ENCODE data around the gene ST3GAL3. TPM values are rescaled to one million over a fixed set of nuclear protein-coding genes. Genes with fewer than 3 reads are reported as not detected.

Gene ST3GAL3
- total RNA-seq, 4 donors from 2014 or later, result 30.2 to 41.4 (median 33.2) TPM

DNA sequence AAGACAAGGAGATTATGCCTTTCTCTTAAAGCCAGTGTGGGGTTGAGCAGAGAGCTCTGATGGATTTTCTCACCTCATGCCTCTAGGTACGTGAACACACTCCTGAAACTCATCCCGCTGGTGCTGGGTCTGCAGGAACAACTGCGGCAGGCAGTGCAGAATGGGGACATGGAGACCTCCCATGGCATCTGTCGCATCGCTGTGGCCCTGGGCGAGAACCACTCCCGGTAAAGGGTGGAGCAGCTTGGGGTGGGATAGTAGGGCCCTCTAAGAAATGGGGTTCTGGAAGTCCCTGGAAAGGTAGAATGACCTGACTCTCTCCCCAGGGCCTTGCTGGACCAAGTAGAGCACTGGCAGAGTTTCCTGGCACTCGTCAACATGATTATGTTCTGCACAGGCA is 248.9 kb downstream of the ST3GAL3 start:
- TF ChIP-seq POLR2AphosphoS5 (IDR thresholded peaks at IDR 0.05) (no peak), POLR2A (IDR thresholded peaks at IDR 0.05) (no peak)
- Histone ChIP-seq H3K9me3 (no peaks in the 10 kb centered on the region), H3K4me1 (peaks cover 0 to 3% (median 0%) of the 10 kb centered on the region in 3 donors), H3K27me3 (no peaks in the 10 kb centered on the region), H3K36me3 (peaks cover 0 to 55% of the 10 kb centered on the region in 2 donors), H3K27ac (no peak overlapping the region), H3K4me3 (no peak overlapping the region)
- no peak for ATAC-seq
- 95 to 97% methylated on average over 4 to 6 of the region's 8 CpGs for WGBS, 2 donors (ENCODE audit: low coverage in 1 of 2)

GRCh38 chr1:43957407-43958040 is 250.2 kb downstream of the ST3GAL3 start:
- 85 to 89% methylated on average over 3 to 5 of the region's 7 CpGs for WGBS, 2 donors (ENCODE audit: low coverage in 1 of 2)
- Histone ChIP-seq H3K27ac (no peak overlapping the region), H3K36me3 (peaks cover 0 to 66% of the 10 kb centered on the region in 2 donors), H3K27me3 (no peaks in the 10 kb centered on the region), H3K9me3 (no peaks in the 10 kb centered on the region), H3K4me3 (no peak overlapping the region), H3K4me1 (no peaks in the 10 kb centered on the region)
- no peak for ATAC-seq
- TF ChIP-seq CTCF (IDR thresholded peaks at IDR 0.05) (no peak), POLR2AphosphoS5 (IDR thresholded peaks at IDR 0.05) (no peak), POLR2A (IDR thresholded peaks at IDR 0.05) (no peak), EP300 (IDR thresholded peaks at IDR 0.05) (no peak)

DNA sequence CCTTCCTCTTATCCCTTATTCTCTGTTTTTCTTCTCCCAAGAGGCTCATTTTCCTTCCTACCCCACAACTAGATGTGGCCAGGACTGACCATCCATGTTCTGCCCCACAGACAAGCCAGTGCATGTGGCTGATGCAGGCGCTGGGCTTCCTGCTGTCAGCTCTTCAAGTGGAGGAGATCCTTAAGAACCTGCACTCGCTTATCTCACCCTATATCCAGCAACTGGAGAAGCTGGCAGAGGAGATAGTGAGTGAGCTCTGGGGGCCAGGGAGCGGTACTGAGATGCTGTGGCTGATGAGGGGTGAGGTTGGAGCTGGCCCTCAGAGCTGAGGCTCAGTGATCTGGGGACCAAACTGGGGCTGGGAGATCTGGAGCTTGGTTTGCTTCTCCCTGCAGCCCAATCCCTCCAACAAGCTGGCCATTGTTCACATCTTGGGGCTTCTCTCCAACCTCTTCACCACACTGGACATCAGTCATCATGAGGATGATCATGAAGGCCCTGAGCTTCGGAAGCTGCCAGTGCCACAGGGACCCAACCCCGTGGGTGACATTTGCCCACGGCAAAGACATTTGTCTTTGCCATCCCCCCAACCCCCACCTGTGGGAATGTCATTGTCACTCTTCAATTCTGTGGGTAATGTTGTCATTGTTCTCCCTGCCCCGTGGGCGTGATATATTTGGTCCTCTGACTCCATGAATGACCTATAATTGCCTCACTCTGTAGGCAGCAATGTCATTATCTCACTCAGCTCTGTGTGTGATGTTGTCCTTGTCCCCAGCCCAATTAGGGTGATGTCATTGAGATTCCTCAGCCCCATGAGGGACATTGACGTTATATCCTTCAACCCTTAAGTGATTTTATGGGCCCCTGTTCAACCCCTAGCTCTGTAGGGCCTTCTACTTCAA is 251.3 kb downstream of the ST3GAL3 start:
- no peak for ATAC-seq
- no peak overlapping the region for H3K4me3 ChIP-seq
- no peaks in the 10 kb centered on the region for H3K4me1 ChIP-seq
- no peaks in the 10 kb centered on the region for H3K27me3 ChIP-seq
- H3K9me3 ChIP-seq, result no peaks in the 10 kb centered on the region
- H3K27ac ChIP-seq, result no peak overlapping the region
- TF ChIP-seq POLR2AphosphoS5 (IDR thresholded peaks at IDR 0.05), result no peak
- TF ChIP-seq CTCF (IDR thresholded peaks at IDR 0.05), result no peak
- TF ChIP-seq POLR2A (IDR thresholded peaks at IDR 0.05), result no peak
- TF ChIP-seq EP300 (IDR thresholded peaks at IDR 0.05), result no peak
- 63 to 87% methylated on average over 6 to 7 of the region's 9 CpGs for WGBS, 2 donors (ENCODE audit: low coverage in 1 of 2)
- peaks cover 0 to 77% of the 10 kb centered on the region in 2 donors for H3K36me3 ChIP-seq

DNA sequence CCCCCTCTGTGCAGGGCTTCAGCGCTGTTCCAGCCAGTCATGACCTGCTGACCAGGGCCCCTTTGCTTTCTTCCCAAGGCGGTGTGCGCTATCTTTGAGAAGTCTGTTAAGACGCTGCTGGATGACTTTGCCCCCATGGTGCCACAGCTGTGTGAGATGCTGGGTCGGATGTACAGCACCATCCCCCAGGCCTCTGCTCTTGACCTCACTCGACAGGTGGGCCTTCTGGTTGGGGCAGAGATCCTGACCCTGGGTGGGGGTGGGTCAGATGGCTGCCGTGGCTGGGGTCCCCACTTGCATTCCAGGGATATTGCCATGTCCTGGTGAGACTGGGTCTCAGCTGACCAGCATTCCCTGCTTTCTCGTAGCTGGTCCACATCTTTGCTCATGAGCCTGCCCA is 253.5 kb downstream of the ST3GAL3 start:
- no peak overlapping the region for H3K27ac ChIP-seq
- H3K4me3 ChIP-seq, result no peak overlapping the region
- no peaks in the 10 kb centered on the region for H3K9me3 ChIP-seq
- 86% methylated on average over 8 of the region's 8 CpGs; no CpG with 5 or more reads in 1 of the 2 donors for whole genome bisulfite sequencing, 2 donors (ENCODE audit: low coverage in 1 of 2)
- no peaks in the 10 kb centered on the region for H3K4me1 ChIP-seq
- TF ChIP-seq POLR2A (IDR thresholded peaks at IDR 0.05) (no peak), CTCF (IDR thresholded peaks at IDR 0.05) (no peak), EP300 (IDR thresholded peaks at IDR 0.05) (no peak), POLR2AphosphoS5 (IDR thresholded peaks at IDR 0.05) (no peak)
- H3K36me3 ChIP-seq, result peaks cover 0 to 99% of the 10 kb centered on the region in 2 donors
- no peak for ATAC-seq
- no peaks in the 10 kb centered on the region for H3K27me3 ChIP-seq

DNA sequence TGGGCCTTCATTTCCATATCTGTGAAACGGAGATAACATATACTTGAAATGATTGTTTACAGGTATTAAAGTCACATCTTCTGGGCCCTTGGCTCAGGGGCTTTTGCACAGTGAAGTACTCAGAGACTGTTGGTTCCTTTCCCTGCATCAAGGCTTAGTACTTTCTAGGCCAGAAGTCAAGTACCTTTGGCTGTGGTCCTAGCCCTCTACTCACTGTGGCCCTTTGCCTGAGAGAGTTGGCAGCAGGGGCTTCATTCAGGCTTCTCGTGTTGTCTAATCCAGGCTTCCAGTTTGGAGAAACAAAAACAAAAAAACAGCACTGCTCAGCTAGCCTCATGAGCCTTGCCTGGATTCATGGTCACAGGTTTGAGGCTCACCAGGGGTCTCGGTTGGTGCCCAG is 254.4 kb downstream of the ST3GAL3 start:
- H3K27me3 ChIP-seq, result no peaks in the 10 kb centered on the region
- 63 to 100% methylated on average over 1 to 2 of the region's 3 CpGs for WGBS, 2 donors (ENCODE audit: low coverage in 1 of 2)
- H3K9me3 ChIP-seq, result no peaks in the 10 kb centered on the region
- peaks cover 0 to 100% of the 10 kb centered on the region in 2 donors for H3K36me3 ChIP-seq
- no peaks in the 10 kb centered on the region for H3K4me1 ChIP-seq
- TF ChIP-seq EP300 (IDR thresholded peaks at IDR 0.05), result no peak
- no peak for TF ChIP-seq POLR2AphosphoS5 (IDR thresholded peaks at IDR 0.05)
- TF ChIP-seq POLR2A (IDR thresholded peaks at IDR 0.05), result no peak
- TF ChIP-seq CTCF (IDR thresholded peaks at IDR 0.05), result no peak
- H3K27ac ChIP-seq, result no peak overlapping the region
- no peak overlapping the region for H3K4me3 ChIP-seq
- ATAC-seq, result no peak
